Mesendoderm (in vitro differentiated cells): ENCODE data around the gene ZNF431.

Experiments
- DNase-seq: peaks from one replicate; pipeline ENCODE4 v3.0.0; 2013
- H2AK5ac ChIP-seq: 2 replicates; pipeline ENCODE4 v1.6.1; 2013; ENCODE audit warnings: low read length, inconsistent platforms
- H2BK120ac ChIP-seq: 2 replicates; pipeline ENCODE4 v1.6.1; 2013; ENCODE audit warnings: low read depth, mild to moderate bottlenecking, low read length, moderate library complexity, mixed read lengths
- H2BK15ac ChIP-seq: replicated peaks from 2 replicates; pipeline ENCODE4 v1.6.1; 2013; ENCODE audit warnings: low read depth, mild to moderate bottlenecking, moderate library complexity
- H2BK5ac ChIP-seq: 2 replicates; pipeline ENCODE4 v1.6.1; 2013; ENCODE audit warnings: low read length, inconsistent platforms
- H3K18ac ChIP-seq: 2 replicates; pipeline ENCODE4 v1.6.1; 2013; ENCODE audit warnings: mild to moderate bottlenecking, low read length, mixed read lengths
- H3K23ac ChIP-seq: one replicate; pipeline ENCODE4 v1.6.1; 2013; ENCODE audit warnings: low read length
- H3K27ac ChIP-seq: 2 replicates; pipeline ENCODE4 v1.5.1; 2013; ENCODE audit warnings: low read depth, mild to moderate bottlenecking, inconsistent platforms, low read length, moderate library complexity
- H3K27me3 ChIP-seq: 2 replicates; pipeline ENCODE4 v1.6.1; 2013; ENCODE audit warnings: low read length, control low read depth, mild to moderate bottlenecking, inconsistent platforms; ENCODE audit not compliant: insufficient read depth, poor library complexity
- H3K36me3 ChIP-seq: 2 replicates; pipeline ENCODE4 v1.6.1; 2013; ENCODE audit warnings: low read length, inconsistent platforms; ENCODE audit not compliant: control insufficient read depth, insufficient read depth
- H3K4ac ChIP-seq: one replicate; pipeline ENCODE4 v1.6.1; 2013; ENCODE audit warnings: low read depth, mild to moderate bottlenecking, low read length, moderate library complexity
- H3K4me1 ChIP-seq: 2 replicates; pipeline ENCODE4 v1.6.1; 2013; ENCODE audit warnings: low read depth, low read length, inconsistent platforms; ENCODE audit not compliant: control insufficient read depth
- H3K4me2 ChIP-seq: 2 replicates; pipeline ENCODE4 v1.6.1; 2013; ENCODE audit warnings: low read length
- H3K4me3 ChIP-seq: 2 replicates; pipeline ENCODE4 v1.5.1; 2013; ENCODE audit warnings: mild to moderate bottlenecking, low read length
- H3K56ac ChIP-seq: one replicate; pipeline ENCODE4 v1.6.1; 2013; ENCODE audit warnings: low read length
- H3K79me1 ChIP-seq: 2 replicates; pipeline ENCODE4 v1.6.1; 2013; ENCODE audit warnings: low read length, inconsistent platforms
- H3K79me2 ChIP-seq: 2 replicates; pipeline ENCODE4 v1.6.1; 2013; ENCODE audit warnings: mild to moderate bottlenecking, low read length; ENCODE audit not compliant: control insufficient read depth, insufficient read depth
- H3K9ac ChIP-seq: 2 replicates; pipeline ENCODE4 v1.6.1; 2013; ENCODE audit warnings: low read length, inconsistent platforms
- H4K5ac ChIP-seq: one replicate; pipeline ENCODE4 v1.6.1; 2013; ENCODE audit warnings: low read length
- H4K8ac ChIP-seq: one replicate; pipeline ENCODE4 v1.6.1; 2013; ENCODE audit warnings: low read depth, mild to moderate bottlenecking, control low read depth, low read length, moderate library complexity
- WGBS: extraction: QIAGEN DNeasy Blood & Tissue Kit; methylation state at CpG from one replicate; pipeline ENCODE4 v1.1.7; 2013; ENCODE audit warnings: low lambda C conversion rate, missing lambda C conversion rate; ENCODE audit not compliant: insufficient coverage; ENCODE audit errors: extremely low coverage; 5-methylcytosine and 5-hydroxymethylcytosine counted together

The ZNF431 gene

DNA sequence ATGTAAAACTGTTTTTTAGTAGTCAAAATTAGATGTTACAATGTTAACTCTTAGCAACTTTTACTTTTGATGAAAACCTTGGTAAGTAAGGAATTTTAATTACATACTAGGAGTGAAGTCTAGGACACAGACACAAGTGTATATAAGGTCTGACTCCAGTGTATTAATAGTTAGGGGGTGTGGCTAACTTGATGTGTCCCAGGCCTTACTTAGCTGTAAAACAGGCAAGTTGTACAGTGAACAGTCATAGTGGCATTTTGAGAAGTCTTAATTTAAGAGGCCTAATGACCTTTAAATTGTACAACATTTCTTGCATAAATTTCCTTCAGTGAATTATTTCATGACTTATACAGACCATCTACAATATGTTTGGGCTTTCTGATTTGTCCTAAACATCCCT lies 6.8 kb downstream of the ZNF431 start:
- Histone ChIP-seq H2BK5ac (no peak overlapping the region), H2BK15ac (no peak overlapping the region), H2BK120ac (no peak overlapping the region), H3K9ac (no peak overlapping the region), H2AK5ac (no peak overlapping the region), H3K56ac (no peak overlapping the region), H3K79me1 (peaks cover 5% of the 10 kb centered on the region), H4K5ac (no peak overlapping the region), H3K18ac (no peak overlapping the region), H3K36me3 (peaks cover 5% of the 10 kb centered on the region), H3K23ac (no peak overlapping the region), H3K27me3 (no peaks in the 10 kb centered on the region), H3K4me2 (no peak overlapping the region), H3K4ac (no peak overlapping the region), H3K4me3 (no peak overlapping the region), H4K8ac (no peak overlapping the region), H3K79me2 (peaks cover 5% of the 10 kb centered on the region), H3K27ac (no peak overlapping the region), H3K4me1 (no peaks in the 10 kb centered on the region)
- DNase-seq: no peak

DNA sequence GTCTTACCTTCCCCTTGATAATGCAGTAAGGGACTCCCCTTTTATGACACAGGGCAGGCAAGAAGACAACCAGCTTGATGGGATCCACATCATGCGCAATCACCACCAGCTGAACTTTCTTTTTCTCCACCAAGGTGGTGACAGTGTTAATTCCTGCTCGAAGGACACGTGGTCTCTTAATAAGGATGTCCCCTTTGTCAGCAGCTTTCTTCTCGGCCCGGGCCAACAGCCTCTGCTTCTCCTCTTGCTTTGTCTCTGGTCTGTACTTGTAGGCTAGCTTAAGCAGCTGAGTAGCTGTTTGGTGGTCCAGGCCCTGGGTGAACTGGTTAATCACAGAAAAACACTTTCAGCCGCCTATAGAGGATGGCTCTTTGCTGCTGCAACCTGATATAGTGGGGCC lies 8.0 kb downstream of the ZNF431 start:
- Histone ChIP-seq H3K9ac (no peak overlapping the region), H2BK15ac (no peak overlapping the region), H3K18ac (no peak overlapping the region), H2BK120ac (no peak overlapping the region), H3K56ac (no peak overlapping the region), H3K4ac (no peak overlapping the region), H2BK5ac (no peak overlapping the region), H3K36me3 (peaks cover 4% of the 10 kb centered on the region), H3K4me1 (no peaks in the 10 kb centered on the region), H4K5ac (no peak overlapping the region), H3K4me2 (no peak overlapping the region), H3K79me1 (peaks cover 3% of the 10 kb centered on the region), H2AK5ac (no peak overlapping the region), H3K27ac (no peak overlapping the region), H4K8ac (no peak overlapping the region), H3K23ac (no peak overlapping the region), H3K79me2 (peaks cover 5% of the 10 kb centered on the region), H3K27me3 (no peaks in the 10 kb centered on the region), H3K4me3 (no peak overlapping the region)
- no peak for DNase-seq
- no CpG with 5 or more reads among the region's 6 CpGs for WGBS

DNA sequence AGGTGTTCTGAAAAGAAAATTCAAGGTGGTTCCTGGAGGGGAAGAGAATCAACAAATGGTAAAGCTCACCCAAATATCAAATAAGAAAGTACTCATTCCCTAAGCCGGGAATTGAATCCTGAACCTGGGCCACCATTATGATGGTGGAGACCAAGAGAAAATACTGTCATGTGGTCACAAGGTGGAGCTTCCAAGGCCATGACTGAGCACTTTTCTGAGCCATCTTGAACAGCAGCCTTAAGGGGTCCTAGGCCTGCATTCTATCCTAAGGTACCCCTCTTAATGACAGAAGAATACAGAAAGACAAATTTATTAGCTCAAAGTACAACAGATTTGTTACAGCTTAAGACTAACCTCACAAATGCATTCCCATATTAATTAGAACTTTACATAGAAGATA lies 9.6 kb downstream of the ZNF431 start:
- Histone ChIP-seq H2BK5ac (no peak overlapping the region), H3K56ac (no peak overlapping the region), H3K4me3 (no peak overlapping the region), H4K8ac (no peak overlapping the region), H3K18ac (no peak overlapping the region), H3K9ac (no peak overlapping the region), H4K5ac (no peak overlapping the region), H3K23ac (no peak overlapping the region), H3K4ac (no peak overlapping the region), H2AK5ac (no peak overlapping the region), H3K27me3 (no peaks in the 10 kb centered on the region), H3K4me2 (no peak overlapping the region), H3K27ac (no peak overlapping the region), H2BK120ac (no peak overlapping the region), H3K79me2 (peaks cover 16% of the 10 kb centered on the region), H2BK15ac (no peak overlapping the region), H3K79me1 (peaks cover 3% of the 10 kb centered on the region), H3K36me3 (peaks cover 4% of the 10 kb centered on the region), H3K4me1 (no peaks in the 10 kb centered on the region)
- no CpG with 5 or more reads among the region's 1 CpG for WGBS
- DNase-seq: peak; percentile 14

- Histone ChIP-seq H2BK120ac (no peak overlapping the region), H2BK15ac (no peak overlapping the region)
Observed at GRCh38 chr19:21158523-21159135, 16.8 kb downstream of the ZNF431 start.

DNA sequence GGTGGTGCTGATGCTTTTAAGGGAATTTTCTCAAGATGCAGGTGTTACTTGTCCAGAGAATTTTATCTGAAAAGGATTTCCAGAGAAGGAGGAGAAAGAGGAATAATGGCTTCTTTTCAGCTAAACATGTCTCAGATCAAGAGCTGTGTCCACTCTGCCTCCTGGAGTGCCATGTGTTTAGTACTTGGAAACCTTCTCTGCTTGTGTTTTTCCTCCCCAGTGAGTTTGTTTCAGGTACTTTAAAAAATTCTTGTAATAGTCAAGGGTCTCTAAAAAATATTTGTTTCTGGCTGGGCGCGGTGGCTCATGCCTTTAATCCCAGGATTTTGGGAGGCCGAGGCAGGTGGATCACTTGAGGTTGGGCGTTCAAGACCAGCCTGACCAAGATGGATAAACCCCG lies 22.7 kb downstream of the ZNF431 start:
- H3K4me1 ChIP-seq: no peaks in the 10 kb centered on the region
- H3K79me1 ChIP-seq: peaks cover 11% of the 10 kb centered on the region
- no peak overlapping the region for H2AK5ac ChIP-seq
- no peak overlapping the region for H2BK120ac ChIP-seq
- no peak overlapping the region for H2BK15ac ChIP-seq
- H3K27ac ChIP-seq: no peak overlapping the region
- H4K5ac ChIP-seq: no peak overlapping the region
- no peaks in the 10 kb centered on the region for H3K36me3 ChIP-seq
- no peak overlapping the region for H3K4me3 ChIP-seq
- H3K79me2 ChIP-seq: peaks cover 18% of the 10 kb centered on the region
- no peak for DNase-seq
- no peak overlapping the region for H2BK5ac ChIP-seq
- H3K4me2 ChIP-seq: no peak overlapping the region
- H3K18ac ChIP-seq: no peak overlapping the region
- no peak overlapping the region for H3K56ac ChIP-seq
- no peak overlapping the region for H3K23ac ChIP-seq
- H3K4ac ChIP-seq: no peak overlapping the region
- H4K8ac ChIP-seq: no peak overlapping the region
- no peaks in the 10 kb centered on the region for H3K27me3 ChIP-seq
- WGBS: no CpG with 5 or more reads among the region's 5 CpGs
- H3K9ac ChIP-seq: no peak overlapping the region

More at GRCh38 chr19:21158523-21159135, 16.8 kb downstream of the ZNF431 start:
- H3K4me1 ChIP-seq: no peaks in the 10 kb centered on the region
- H3K4me3 ChIP-seq: no peak overlapping the region
- no peak for DNase-seq
- no peak overlapping the region for H2BK5ac ChIP-seq
- H3K79me1 ChIP-seq: peaks cover 6% of the 10 kb centered on the region
- H2AK5ac ChIP-seq: no peak overlapping the region
- H3K56ac ChIP-seq: no peak overlapping the region
- H4K8ac ChIP-seq: no peak overlapping the region
- H3K18ac ChIP-seq: no peak overlapping the region
- no peak overlapping the region for H3K27ac ChIP-seq
- H3K23ac ChIP-seq: no peak overlapping the region
- no peak overlapping the region for H3K4ac ChIP-seq
- peaks cover 43% of the 10 kb centered on the region for H3K79me2 ChIP-seq
- H3K9ac ChIP-seq: no peak overlapping the region
- no peak overlapping the region for H3K4me2 ChIP-seq
- no peaks in the 10 kb centered on the region for H3K27me3 ChIP-seq
- no peak overlapping the region for H4K5ac ChIP-seq
- H3K36me3 ChIP-seq: no peaks in the 10 kb centered on the region
- no CpG with 5 or more reads among the region's 1 CpG for WGBS

- Histone ChIP-seq H3K4me2 (no peak overlapping the region), H3K4me1 (no peaks in the 10 kb centered on the region), H2BK120ac (no peak overlapping the region), H3K4me3 (no peak overlapping the region), H3K27ac (no peak overlapping the region), H3K27me3 (no peaks in the 10 kb centered on the region), H2BK15ac (no peak overlapping the region), H4K5ac (no peak overlapping the region), H3K9ac (no peak overlapping the region), H3K79me2 (peaks cover 8% of the 10 kb centered on the region), H3K56ac (no peak overlapping the region), H3K79me1 (peaks cover 8% of the 10 kb centered on the region), H4K8ac (no peak overlapping the region), H2AK5ac (no peak overlapping the region), H3K18ac (no peak overlapping the region), H3K23ac (no peak overlapping the region), H3K36me3 (no peaks in the 10 kb centered on the region), H3K4ac (no peak overlapping the region), H2BK5ac (no peak overlapping the region)
- no CpG with 5 or more reads among the region's 2 CpGs for WGBS
- no peak for DNase-seq
Observed at GRCh38 chr19:21166436-21166835, 24.6 kb downstream of the ZNF431 start.
